A673 (cell line): ENCODE data around the gene MROH2B. TPM values are rescaled to one million over a fixed set of nuclear protein-coding genes. Genes with fewer than 3 reads are reported as not detected.

Source experiments
- Bru-seq: library from RNA; stranded (reverse); fragments of 400-500 nt; gene quantifications from one replicate; lab custom pipeline; 2021; lab: Mats Ljungman, UMichigan
- BruChase-seq, 2 experiments: library from RNA; stranded (reverse); fragments of 400-500 nt; gene quantifications; one replicate each; lab custom pipeline; 2021; lab: Mats Ljungman, UMichigan
- BruUV-seq: library from RNA; stranded (reverse); fragments of 400-500 nt; replicated peaks from 2 replicates; lab custom pipeline; 2021; lab: Mats Ljungman, UMichigan
- CTCF ChIA-PET: fragments of 300-600 bp; sonication (Branson Sonifier 250); formaldehyde crosslinking; loops from one replicate; lab custom pipeline; 2022; ENCODE audit warnings: antibody characterized with exemption; lab: Charles Lee
- POLR2A ChIA-PET: fragments of 300-600 bp; sonication (Branson Sonifier 250); formaldehyde crosslinking; loops from one replicate; lab custom pipeline; 2022; ENCODE audit warnings: antibody characterized with exemption; ENCODE audit not compliant: low non-redundant PET; lab: Charles Lee
- DNase-seq: peaks from one replicate; pipeline ENCODE4 v3.0.0-alpha.2; 2015; ENCODE audit warnings: low spot score
- H3K27ac ChIP-seq: fragments of 200-600 bp; sonication (generic); 2 replicates; pipeline ENCODE4 v1.5.1; 2016; ENCODE audit warnings: mixed run types, low read depth, mild to moderate bottlenecking, mixed read lengths, antibody characterized with exemption, low read length; ENCODE audit not compliant: poor library complexity, severe bottlenecking
- H3K27me3 ChIP-seq: fragments of 200-600 bp; sonication (generic); replicated peaks from 2 replicates; pipeline ENCODE4 v1.6.1; 2017; ENCODE audit warnings: mixed run types, low read depth, mild to moderate bottlenecking, mixed read lengths, antibody characterized with exemption, low read length; ENCODE audit not compliant: insufficient read depth, poor library complexity
- H3K36me3 ChIP-seq: fragments of 200-600 bp; sonication (generic); 2 replicates; pipeline ENCODE4 v1.6.1; 2016; ENCODE audit warnings: mixed run types, mild to moderate bottlenecking, mixed read lengths, antibody characterized with exemption, low read length; ENCODE audit not compliant: insufficient read depth, poor library complexity, severe bottlenecking
- H3K4me1 ChIP-seq: fragments of 200-600 bp; sonication (generic); 2 replicates; pipeline ENCODE4 v1.6.1; 2017; ENCODE audit warnings: mixed run types, mild to moderate bottlenecking, mixed read lengths, antibody characterized with exemption, low read length; ENCODE audit not compliant: insufficient read depth, poor library complexity, severe bottlenecking
- H3K4me3 ChIP-seq: fragments of 200-600 bp; sonication (generic); 2 replicates; pipeline ENCODE4 v1.5.1; 2016; ENCODE audit warnings: low read depth, mixed run types, mild to moderate bottlenecking, mixed read lengths, low read length; ENCODE audit not compliant: poor library complexity, severe bottlenecking
- H3K9me3 ChIP-seq: fragments of 200-600 bp; sonication (generic); 2 replicates; pipeline ENCODE4 v1.6.1; 2016; ENCODE audit warnings: mixed run types, low read depth, mild to moderate bottlenecking, mixed read lengths, antibody characterized with exemption, low read length; ENCODE audit not compliant: poor library complexity, severe bottlenecking
- CTCF ChIP-seq: fragments of 300-800, 200-600 bp; sonication (generic); conservative IDR thresholded peaks from 2 replicates; pipeline ENCODE4 v1.5.1; 2017; ENCODE audit warnings: low read depth, mild to moderate bottlenecking, antibody characterized with exemption, low read length, moderate library complexity, mixed read lengths
- EZH2 ChIP-seq: fragments of 200-600 bp; sonication (generic); IDR thresholded peaks from 2 replicates; pipeline ENCODE4 v1.6.1; 2017; ENCODE audit warnings: borderline replicate concordance, low read depth, mild to moderate bottlenecking, mixed read lengths, antibody characterized with exemption, low read length; ENCODE audit not compliant: poor library complexity, severe bottlenecking
- intact Hi-C: fragments of 100-400 bp; cut with micrococcal nuclease; formaldehyde crosslinking; loops from one replicate; pipeline ENCODE4 v1.10.0; 2022; ENCODE audit not compliant: unreplicated experiment
- long read RNA-seq: library from polyadenylated mRNA; stranded (forward); transcript quantifications from one replicate; pipeline ENCODE4 v2.0.0, GENCODE V29; 2022
- total RNA-seq: library from RNA; stranded (reverse); gene quantifications from 2 replicates; pipeline ENCODE4 v1.2.3, GENCODE V29; 2021

Gene MROH2B
- total RNA-seq: not detected in 2 replicates
- percentile 2 among the genes with signal in this experiment for Bru-seq, nascent RNA
- not detected for BruChase-seq, experiment 1, labeled RNA remaining after a 2-hour chase
- percentile 2 among the genes with signal in this experiment for BruChase-seq, experiment 2, labeled RNA remaining after a 6-hour chase
- long read RNA-seq, partial matches to known transcripts: 0 of 1 reads
- long read RNA-seq, other reads (novel, unspliced or antisense): 1 of 1 reads

GRCh38 chr5:41071242-41071641, at the start of gene MROH2B:
TSS of gene MROH2B (minus strand) at chr5:41071342. CDS start at chr5:41070852, 490 bp downstream.
- BruUV-seq: no TSS peak
- H3K4me3 ChIP-seq: no peak within 1 kb of the TSS
- CTCF ChIA-PET: no interaction called here
- intact Hi-C loops: no loop called here
- H3K36me3 ChIP-seq: no peaks in the 10 kb centered on the region
- no peaks in the 10 kb centered on the region for H3K9me3 ChIP-seq
- no peaks in the 10 kb centered on the region for H3K27me3 ChIP-seq
- no peak for DNase-seq
- no peak within 1 kb of the TSS for H3K27ac ChIP-seq
- H3K4me1 ChIP-seq: no peaks in the 10 kb centered on the region
- TF ChIP-seq EZH2: no peak
- TF ChIP-seq CTCF: no peak
- POLR2A ChIA-PET: no interaction called here

GRCh38 chr5:41120600-41120999, 49.5 kb upstream of the MROH2B start:
- Histone ChIP-seq H3K4me3 (no peak overlapping the region), H3K9me3 (no peaks in the 10 kb centered on the region), H3K27ac (no peak overlapping the region), H3K36me3 (no peaks in the 10 kb centered on the region), H3K4me1 (no peaks in the 10 kb centered on the region), H3K27me3 (no peaks in the 10 kb centered on the region)
- DNase-seq: no peak
- BruUV-seq: no TSS peak
- TF ChIP-seq CTCF (no peak), EZH2 (no peak)
- CTCF ChIA-PET: no interaction called here
- intact Hi-C loops: loop anchor here (5.0 to 10.0 kb wide), 2 partner anchors 237 to 404 kb away; no protein-coding TSS in a partner anchor
- POLR2A ChIA-PET: no interaction called here

GRCh38 chr5:41118177-41118576, 47.0 kb upstream of the MROH2B start:
- Histone ChIP-seq H3K27me3 (no peaks in the 10 kb centered on the region), H3K36me3 (no peaks in the 10 kb centered on the region), H3K9me3 (no peaks in the 10 kb centered on the region), H3K27ac (no peak overlapping the region), H3K4me3 (no peak overlapping the region), H3K4me1 (no peaks in the 10 kb centered on the region)
- DNase-seq: no peak
- ChIA-PET POLR2A (no interaction called here), CTCF (no interaction called here)
- intact Hi-C loops: no loop called here
- no TSS peak for BruUV-seq
- TF ChIP-seq CTCF (no peak), EZH2 (no peak)
